Middle frontal gyrus (tissue), 1 donor: ENCODE measurements around the gene NOL9.
"Not testable (repeated sequence)": the region's sequence is repeated elsewhere in the genome, so short reads cannot be mapped to it uniquely, and the experiment has no call there.

Source experiments
- DNase-seq: peaks from one replicate; pipeline ENCODE4 v3.0.0-alpha.2; 2015; ENCODE audit warnings: low spot score; ENCODE audit errors: extremely low spot score

The NOL9 gene

DNA sequence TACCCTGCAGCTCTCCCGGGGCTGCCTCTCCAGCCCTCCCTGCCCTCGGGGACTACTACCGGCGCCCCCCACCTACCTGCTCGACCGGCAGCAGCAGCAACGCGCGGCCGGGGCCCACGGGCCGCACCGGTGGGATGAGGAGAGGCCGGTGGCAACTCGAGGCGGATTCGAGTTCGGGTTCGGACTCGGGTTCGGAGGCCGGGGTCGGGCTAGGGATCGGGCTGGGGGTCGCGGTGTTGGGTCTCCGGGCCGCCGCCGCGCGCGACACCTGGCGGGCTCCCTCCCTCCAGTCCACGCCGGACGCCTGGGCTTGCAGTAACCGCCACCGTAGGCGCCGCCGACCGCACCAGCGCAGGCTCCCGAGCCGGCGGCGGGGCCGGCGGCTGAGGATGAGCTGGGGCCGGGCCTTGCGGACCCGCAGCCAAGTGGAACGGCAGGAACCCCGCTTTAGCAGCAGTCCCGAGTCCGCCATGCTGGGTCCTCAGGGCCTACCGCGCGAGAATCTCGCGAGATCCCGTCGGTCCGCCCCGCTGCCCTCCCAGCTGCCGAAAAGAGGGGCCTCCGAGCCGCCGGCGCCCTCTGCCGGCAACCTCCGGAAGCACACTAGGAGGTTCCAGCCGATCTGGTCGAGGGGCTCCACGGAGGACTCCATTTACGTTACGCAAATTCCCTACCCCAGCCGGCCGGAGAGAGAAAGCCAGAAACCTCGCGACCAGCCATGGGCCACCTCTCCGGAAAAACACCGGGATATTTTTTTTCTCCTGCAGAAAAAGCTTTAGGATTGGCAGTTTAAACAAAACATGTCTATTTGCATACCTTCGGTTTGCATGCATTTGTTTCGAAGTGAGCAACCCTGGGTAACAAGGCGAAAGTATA is at the start of gene NOL9:
Gene NOL9, minus strand, starts transcription at position 483 of the 876 bp plus-strand sequence. Its CDS starts 11 bp downstream, at position 472.
- DNase-seq, result peak; percentile 91

DNA sequence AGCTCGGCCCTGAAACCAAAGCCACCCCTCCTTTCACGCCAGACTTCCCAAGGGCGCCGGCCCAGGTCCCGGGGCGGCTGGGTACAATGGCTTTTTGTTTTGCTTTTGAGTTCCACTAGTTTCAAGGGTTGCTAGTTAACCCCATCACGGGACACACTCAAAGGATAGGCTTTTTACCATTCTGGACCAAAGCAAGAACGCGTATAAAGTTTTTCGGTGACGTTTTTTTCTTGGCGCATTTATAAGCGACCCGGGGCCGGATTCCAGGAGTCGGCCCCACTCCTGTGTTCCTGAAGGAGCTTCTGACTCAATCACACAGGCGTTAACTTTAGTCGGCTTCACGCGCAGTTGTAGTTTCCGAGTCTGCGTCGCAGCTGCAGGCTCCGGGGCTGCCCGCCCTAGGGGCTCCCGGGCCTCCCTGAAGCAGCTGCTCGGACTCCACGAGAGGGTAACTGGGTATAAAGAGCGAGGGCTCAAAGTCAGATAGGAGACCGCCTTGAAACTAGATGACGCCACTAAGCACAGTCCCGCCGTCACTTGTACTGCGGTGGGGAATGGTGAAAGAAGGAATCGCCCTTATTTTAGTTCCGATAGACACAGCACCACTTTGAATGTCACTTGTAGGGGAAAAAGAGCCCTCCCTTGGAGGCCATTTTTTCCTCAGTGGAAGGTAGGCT is 49.1 kb upstream of the NOL9 start:
- DNase-seq, result peak; percentile 58

DNA sequence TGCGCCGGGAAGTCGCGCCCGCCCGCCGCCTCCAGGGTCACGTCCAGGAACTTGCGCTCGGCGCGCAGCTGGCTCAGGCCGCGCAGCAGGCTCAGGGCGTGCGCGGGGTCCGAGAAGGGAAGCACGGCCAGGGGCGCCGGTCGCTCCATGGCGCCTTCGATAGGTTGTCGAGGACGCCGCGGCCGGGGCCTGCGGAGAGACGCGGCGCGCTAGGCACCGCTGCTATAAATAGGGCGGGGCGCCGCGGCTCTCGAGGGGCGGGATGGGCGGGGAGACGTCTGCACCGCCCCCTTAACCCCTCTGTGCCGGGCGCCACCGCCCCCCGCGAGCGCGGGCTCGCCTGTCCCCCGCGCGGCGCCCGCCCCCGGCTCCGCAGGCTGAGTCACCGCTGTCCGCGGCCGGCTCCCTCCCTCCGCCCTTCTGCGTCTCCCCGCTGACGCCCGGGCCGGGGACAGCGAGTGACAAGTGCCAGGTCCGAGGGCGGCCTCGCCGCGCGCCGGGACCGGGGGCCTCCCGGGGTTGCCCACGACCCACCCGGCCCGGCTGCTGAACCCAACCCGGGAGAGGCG is 48.4 kb upstream of the NOL9 start, which contains the start of gene KLHL21:
Gene KLHL21, minus strand, starts transcription at position 201 of the 569 bp plus-strand sequence. Its CDS starts 52 bp downstream, at position 149.
- DNase-seq, result peak; percentile 75

DNA sequence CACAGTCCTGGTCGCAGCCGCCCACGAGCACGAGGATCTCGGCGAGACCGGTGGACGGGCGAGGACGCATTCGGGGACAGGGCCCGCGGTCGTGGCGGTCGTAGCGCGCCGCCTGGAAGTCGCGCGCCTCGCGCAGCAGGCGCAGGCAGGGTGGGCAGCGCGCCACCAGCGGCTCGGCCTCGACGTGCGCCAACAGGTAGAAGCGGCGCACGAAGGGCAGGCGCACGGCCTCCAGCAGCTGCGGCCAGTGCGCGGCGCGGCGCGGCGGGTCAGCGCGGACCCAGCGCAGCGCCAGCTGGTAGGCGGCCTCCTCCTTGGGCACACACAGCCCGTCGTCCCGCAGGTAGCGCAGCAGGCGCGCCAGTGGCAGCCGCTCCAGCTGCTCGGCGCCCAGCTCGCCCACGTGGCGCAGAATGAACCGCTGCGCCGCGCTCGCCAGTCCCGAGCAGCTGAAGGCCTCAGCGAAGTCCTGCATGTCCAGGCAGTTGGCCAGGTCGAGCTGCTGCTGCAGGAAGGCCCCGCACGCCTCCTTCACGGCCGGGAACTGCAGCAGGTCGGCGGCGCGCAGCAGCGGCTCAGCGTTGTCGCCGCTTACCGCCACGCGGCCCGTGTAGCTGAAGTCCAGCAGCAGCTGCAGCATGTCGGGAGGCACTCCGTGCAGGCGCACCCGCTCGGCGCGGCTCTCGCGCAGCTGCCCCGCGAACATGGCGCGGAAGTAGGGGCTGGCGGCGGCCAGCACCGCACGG is 47.8 kb upstream of the NOL9 start:
- no peak for DNase-seq

DNA sequence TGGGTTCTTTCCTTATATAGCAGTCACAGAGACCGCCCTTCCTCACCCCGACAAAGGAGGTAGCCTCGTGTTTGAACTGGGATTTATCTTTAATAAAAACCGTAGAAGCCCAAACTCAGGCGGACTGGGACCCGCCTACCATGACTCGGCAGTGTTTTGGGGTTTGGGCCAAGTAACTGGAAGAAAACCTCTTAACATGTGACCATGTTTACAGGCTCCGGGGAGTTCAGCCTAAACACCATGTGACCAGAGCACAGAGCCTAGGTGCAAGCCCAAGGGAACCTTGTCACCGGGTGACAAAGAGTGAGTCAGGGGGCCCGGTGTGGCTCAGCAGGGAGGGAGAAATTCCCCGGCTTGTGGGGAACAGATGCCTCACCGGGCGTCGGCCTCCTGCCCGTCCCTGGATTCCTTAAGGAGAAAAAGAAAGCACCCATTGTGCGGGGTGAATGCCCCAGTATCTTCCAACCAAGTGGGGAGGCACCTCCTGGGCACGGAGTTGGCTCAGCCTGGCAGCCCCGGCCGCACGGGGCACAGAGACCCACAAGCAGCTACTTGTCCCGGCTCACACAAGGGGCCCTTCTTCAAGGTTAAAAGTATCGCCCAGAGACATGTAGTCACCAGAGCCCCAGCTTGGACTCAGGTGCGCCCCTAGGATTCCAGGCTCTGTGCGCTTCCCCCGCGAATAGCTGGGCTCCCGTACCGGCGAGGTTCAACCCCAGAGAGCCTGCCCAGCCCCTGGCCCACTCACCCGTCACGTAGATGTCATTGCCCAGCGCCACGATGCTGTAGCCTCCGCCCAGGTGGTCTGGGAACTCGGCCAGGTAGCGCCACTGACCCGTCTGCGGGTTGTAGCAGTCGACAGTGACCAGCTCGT is 47.0 kb upstream of the NOL9 start:
- DNase-seq, result no peak

DNA sequence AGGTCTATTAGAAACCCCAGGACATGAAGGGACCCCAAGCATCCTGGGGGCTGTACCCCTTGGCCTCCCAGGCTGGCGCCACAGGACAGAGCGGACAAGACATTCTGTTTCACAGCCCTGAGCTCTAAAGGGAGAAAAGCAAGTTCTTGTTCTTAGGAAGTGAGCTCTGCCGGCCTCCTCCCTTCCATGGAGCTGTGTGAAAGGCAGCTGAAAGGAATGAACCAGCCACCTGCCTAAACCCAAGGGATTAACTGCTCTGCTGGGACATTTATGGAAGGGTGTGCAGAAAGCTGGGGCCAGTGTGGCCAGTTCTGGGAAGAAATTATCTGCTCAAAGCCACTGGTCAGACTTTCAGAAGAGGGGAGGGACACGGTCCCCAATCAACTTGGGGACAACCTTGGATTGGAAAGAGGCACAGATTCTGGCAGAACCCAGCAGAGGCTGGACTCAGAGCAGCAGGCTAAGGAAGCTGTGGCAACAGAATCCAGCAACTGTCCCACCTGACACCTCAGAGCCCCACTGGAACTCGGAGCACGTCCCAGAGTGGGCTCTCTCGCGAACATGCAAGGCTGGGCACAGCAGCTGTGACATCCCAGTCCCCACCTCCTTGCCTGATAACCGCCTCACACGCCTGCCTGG is 46.2 kb upstream of the NOL9 start:
- no peak for DNase-seq

DNA sequence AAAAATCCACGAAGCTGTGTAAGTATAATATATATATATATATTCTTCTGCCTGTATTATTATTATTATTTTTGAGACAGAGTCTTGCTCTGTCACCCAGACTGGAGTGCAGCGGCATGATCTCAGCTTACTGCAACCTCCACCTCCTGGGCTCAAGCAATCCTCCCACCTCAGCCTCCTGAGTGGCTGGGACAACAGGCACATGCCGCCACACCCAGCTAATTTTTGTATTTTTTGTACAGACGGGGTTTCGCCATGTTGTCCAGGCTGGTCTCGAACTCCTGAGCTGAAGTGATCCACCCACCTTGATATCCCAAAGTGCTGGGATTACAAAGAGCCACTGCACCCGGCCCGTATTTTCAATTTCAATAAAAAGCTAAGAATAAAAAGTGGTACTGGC is 45.7 kb upstream of the NOL9 start:
- DNase-seq, result not testable (repeated sequence)

DNA sequence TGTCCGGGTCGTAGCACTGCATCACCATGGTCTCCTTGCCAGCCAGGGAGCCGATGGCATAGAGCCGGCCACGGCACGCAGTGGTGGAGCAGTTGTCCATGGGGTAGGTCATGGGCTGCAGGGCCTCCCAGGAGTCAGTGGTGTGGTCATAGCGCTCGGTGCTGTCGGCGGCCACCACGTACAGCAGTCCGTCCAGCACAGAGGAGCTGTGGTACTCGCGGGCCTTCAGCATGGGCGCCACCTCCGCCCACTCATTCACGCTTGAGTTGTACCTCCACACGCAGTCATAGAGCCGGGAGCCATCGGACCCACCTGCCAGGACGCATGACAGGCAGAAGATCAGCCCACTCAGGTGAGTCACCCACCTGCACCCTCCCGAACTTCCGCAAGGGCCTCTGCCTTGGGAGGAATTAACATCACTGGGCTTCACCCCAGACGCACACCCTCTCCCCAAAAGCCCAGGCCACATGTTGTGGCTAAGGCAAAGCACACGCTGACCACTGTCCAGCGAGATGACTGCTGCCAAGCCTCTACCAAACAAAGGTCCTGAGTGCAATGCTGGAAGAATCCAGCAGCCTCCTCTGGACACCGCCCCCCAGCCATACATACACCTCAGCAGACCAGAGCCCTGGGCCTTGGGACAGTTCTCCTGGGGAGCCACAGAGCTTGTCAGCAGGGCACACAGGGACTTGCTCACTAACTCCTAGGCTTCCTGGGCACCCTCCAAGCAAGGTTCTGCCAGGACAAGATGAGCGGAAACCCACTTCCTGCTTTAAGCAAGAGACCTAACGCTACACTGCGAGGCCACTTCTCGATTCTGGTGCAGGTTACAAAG is 45.0 kb upstream of the NOL9 start:
- DNase-seq, result no peak

DNA sequence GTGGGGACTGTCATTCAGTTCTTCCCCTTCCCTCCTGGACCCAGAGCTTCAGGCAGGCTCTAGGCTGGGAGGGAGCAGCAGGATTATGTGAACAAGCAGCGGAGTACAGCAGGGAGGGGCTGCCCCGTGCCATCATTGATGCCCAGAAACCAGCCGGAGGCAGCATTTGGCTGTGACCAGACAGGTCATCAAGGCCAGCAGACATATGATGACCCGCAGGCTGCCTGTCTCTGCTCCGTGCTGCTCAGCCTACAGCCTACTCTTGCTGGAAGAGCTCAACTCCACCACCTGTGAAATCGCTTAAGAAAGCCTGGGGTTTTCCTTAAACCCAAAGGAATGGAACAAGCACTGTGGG is 43.4 kb upstream of the NOL9 start:
- DNase-seq, result no peak

DNA sequence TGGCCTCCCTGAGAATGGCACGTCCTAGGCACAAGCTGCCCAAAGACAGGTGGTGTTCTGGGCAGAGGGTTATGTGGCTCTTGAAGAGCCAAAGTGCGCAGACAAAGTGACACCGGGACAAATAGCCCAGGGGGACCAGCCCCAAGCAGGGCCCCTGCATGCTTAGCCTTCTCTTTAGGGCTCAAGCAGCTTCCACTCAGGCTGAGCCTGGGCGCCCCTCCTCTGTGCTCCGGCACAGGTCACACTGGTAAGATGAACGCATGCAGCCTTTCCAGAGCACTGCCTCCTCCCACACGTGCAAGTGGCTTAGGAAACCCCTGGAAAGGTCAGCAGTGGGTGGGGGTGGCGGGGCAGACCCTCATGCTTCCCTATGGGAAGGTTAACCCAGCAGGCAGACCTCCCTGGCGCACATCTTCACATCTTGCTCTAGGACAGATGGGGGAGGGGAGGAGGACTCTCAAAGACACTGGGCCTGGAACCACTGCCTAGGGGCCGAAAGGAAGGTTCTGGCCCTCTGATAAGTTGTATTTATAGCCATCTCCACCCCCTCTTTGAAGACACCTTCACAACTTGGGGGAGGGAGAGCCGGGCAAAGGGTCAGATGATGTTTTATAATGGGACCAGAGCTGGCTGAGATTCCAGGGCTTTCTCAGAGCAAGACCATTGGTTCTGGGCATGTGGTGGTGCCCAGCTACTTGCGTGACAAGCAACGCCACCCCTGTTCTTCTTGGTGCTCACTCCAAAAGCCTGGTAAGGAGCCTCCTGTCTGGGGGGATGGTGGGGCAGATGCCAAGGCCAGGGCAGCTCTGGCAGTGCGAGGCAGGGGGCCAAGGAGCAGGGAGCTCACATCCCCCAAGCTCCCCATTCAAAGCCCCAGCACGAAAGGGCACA is 42.8 kb upstream of the NOL9 start:
- DNase-seq, result no peak

DNA sequence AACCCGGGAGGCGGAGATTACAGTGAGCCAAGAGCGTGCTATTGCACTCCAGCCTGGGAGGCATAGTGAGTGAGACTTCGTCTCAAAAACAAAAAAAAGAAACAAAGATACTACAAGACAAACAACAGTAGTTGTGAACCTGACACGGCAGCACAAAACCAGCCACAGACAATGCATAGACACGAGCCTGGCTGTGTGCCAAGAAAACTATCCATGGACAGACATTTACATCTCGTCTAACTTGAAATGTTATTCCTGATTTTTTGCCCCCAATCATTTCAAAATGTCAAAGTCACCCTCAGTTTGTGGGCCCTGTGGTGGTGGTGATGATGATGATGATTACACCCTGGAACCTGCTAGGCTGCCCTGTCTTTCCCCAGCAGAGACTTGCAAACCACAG is 42.0 kb upstream of the NOL9 start:
- DNase-seq, result no peak

DNA sequence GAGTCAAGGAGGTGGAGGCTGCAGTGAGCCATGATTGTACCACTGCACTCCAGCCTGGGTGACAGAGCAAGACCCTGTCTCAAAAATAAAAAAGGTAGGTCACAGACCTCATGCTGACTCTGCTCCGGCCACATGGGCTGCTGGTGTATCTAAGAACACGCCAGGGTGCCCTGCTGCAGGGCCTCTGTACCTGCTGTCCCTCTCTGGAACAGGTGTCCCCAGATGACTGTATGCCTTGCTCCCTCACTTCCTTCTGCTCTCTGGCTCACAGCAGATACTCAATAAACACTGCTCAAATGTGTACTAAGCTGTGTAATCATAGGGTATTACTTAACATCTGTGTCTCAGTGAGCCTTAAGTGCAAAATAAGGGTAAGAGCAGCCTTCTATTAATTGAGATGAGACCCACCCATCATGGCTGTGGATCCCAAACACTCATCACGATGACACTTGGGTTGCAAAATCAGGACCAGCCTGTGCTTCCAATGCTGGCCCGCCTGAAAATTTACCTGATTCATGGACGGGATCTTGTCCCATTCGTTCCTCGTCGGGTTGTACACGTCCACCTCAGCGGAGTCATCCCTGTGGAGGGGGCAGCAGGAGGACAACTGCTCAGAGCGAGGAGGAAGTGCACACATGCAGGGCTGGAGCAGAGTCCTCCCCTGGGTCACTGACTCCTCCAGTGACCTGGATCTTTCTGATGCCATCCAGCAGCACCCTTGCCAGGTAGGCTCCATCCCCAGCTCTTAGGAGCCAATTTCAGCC is 40.8 kb upstream of the NOL9 start:
- DNase-seq, result no peak

DNA sequence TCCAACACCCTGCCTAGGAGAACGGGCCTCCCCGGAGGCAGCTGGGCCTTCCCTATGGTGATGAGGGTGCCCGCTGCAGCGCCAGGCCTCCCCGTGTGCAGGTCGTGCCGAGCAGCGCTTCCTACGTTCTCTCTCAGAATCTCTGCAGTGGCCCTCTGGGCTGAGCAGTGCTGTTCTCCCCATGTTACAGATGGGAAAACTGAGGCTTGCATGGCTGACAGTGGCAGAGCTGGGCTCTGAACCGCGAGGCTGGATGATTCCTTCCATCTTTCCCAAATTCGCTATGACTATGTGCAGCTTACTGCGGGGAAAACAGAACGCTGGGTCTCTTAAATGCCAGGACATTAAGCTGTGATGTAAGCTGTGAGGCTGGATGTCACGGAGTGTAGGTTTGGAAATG is 39.5 kb upstream of the NOL9 start:
- DNase-seq, result no peak

DNA sequence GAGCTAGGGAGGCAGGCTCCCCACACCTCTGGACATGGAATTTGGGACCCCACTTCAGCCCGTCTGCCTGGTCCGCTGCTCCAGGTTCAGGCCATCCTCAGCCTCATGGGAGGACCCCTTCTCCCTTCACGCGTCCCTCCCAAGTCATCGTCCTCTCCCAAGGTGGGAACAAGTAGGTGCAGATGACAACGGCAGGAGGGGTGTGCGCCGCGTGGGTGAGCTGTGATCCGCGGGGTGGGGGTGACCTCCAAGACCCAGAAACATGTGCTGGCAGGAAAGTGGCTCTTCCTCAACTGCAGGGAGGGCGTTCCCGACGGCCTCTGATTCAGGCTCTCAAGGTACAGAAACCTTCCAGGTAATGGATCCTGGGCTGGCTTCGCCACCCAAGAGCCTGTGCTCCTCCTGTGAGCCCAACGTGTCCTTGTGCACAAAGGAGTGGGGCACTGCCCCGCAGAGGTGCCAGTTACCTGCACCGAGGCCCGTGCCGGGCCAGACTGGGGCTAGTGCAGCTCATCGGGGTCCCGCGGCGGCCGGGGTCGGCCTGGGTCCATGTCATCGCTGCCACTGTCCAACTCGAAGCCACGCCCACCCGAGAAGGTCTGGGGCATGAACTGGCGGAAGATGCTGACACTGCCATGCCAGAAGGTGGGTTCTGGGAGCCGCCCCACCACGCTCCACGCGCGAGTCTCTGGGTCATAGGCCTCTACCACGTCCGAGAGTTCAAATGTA is 38.7 kb upstream of the NOL9 start:
- no peak for DNase-seq

DNA sequence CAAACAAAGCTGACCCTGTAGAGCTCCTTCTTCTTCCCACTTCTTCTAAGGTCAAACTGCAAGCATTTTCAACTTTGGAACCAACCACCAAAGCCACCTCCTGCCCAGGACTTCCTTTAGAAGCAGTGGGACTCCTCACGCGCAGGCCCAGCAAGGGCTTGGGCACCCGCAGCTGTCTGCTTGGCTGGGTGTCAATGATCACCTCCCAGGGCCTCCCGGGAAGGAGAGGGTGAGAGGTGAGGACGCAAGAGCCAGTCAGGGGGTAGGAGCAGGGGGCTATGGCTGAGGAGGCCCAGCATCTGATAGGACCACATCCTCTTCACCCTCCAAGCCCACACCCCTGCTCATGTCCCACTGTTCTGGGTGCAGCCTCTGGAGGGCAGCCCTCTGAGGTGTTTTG is 38.1 kb upstream of the NOL9 start:
- DNase-seq, result no peak

DNA sequence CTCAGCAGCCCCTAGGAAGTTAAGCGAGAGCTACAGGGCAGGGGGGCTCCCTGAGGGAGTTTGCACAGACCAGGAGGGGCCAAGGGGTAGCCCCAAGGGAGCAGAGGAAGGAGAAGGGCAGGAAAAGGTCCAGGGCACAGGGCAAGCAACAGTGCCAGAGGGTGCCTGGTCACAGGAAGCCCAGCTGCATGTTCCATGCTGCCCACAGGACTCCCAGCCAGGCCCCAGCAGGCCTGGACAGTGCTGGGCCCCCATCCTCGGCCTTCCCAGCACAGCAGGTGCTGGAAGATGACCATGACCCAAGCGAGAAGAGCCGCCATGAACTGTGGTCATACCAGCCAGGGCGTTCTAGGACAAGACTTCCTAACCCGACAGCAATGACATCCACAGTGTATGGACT is 37.3 kb upstream of the NOL9 start:
- no peak for DNase-seq

DNA sequence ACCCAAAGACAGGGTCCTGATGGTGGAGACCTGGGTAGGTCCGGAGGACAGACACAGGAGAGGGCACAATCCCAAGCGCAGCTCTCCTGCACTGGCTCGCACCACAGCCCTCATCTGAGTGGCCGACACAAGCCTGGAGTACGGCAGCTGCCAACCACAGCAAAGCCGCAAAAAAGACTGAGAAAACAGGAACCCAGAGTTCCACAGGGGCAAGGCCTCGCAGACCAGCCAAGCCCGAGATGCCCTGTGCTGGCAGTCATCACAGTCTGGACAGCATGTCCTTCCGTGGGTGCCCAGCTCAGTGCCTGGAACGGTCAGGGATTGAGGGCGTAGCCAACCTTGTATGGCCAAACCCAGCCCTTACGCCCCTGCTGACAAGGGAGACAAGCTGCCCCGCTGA is 36.9 kb upstream of the NOL9 start:
- DNase-seq, result no peak
